HCEC 1CT (cell line): ENCODE data around the gene ARHGAP44.
"Not testable (repeated sequence)": the region's sequence is repeated elsewhere in the genome, so short reads cannot be mapped to it uniquely, and the experiment has no call there.

Source experiments
- DNase-seq: peaks from one replicate; pipeline ENCODE4 v3.0.0-alpha.2; 2017

ARHGAP44 gene

GRCh38 chr17:12815642-12816141, 26.4 kb downstream of the ARHGAP44 start:
- no peak for DNase-seq

DNA sequence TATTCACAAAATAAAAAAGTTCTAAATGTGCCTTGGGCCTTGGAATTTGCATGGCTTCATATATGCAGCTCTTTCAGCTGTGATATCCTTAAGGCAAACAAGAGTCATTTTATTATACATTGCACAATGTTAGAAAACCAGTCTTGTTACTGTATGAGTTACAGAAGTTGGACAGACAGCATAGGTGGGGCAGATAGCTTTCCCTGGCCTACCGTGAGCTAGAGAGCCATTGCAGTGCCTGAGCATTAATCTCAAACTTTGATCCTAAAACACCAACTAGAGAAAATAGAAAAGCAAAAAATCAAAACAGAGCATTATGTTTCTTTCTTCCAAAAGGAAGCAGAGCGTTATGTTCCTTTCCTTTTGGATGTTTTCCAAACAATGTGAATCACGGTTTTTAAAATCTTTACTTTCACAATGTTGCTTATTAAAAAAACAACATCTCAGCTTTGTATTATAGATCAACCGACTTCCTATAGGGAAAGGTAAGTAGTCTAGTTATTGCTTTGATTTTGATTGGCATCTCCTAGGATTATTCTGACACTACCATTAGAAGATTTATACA, 32.2 kb downstream of the ARHGAP44 start:
- DNase-seq = peak; percentile 9

- no peak for DNase-seq
Measured at GRCh38 chr17:12826431-12826830, 37.1 kb downstream of the ARHGAP44 start.

DNA sequence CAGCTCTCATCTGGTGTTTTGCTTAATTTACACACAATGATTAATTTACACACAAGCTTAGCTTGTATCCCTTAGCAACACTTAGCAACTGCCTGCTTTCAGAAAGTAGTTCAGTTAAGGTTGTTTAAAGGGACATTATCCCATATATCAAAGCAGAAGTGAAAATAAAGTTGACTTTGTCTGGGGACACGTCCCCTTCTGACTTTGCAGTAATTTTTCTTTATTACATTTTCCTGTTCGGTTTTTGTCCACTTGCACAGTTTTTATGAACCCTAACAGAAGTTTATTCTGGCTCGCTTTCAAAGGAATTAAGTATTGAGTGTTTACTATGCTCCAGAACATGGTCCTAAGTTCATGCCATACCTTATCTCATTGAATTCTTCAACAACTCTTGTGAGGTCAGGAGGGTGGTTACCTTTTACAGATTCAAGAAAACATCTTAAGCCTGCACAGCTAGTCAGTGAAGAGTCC, 41.5 kb downstream of the ARHGAP44 start:
- DNase-seq = no peak

- no peak for DNase-seq
Measured at GRCh38 chr17:12831839-12832238, 42.5 kb downstream of the ARHGAP44 start.

GRCh38 chr17:12839042-12839441, 49.7 kb downstream of the ARHGAP44 start:
- DNase-seq = no peak

DNA sequence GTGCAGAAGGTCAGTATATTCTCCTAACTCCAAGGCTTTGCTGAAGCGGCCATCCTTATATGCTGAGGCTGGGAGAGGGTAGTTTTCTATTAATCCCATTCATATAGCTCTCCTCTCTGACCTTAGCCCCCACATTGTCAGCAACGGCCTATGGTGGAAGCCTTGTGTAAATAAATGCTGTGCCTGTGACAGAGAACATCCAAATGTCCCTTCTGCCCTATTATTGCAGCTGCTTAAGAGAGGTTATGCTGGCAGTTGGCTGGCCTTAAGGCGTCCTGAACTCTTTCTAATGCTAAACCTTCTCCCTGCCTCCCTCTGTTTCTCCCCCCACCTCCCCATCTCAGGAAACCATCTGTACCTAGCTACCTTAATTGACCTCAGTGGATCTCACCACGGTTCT, 53.6 kb downstream of the ARHGAP44 start:
- no peak for DNase-seq

- no peak for DNase-seq
Measured at GRCh38 chr17:12850996-12851395, 61.7 kb downstream of the ARHGAP44 start.

DNA sequence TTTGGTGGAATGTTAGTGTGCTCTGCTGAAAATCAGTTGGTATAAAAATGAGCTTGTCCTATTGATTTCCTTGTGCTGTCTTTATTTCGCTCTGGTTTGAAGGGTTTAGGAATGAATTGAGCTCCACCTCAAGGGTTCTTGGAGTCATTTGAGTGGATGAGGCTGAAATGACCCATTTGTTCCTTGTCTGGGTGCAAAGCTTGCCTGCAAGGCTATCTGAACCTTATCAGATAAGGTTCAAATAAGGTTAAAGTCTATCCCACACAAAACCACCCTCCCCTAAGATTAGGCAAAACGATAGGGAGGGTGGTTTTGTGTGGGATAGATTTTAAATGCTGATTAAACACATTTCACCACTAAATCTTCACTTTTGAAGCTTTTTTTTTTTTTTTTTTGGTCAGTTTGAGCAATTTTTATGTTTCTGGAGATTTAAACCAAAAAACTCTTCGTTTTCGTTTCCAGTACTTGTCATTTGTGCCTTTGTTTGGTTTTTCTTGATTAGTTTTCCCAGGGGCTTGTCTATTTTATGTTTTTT, 62.7 kb downstream of the ARHGAP44 start:
- DNase-seq = no peak

GRCh38 chr17:12853921-12854320, 64.6 kb downstream of the ARHGAP44 start:
- no peak for DNase-seq

DNA sequence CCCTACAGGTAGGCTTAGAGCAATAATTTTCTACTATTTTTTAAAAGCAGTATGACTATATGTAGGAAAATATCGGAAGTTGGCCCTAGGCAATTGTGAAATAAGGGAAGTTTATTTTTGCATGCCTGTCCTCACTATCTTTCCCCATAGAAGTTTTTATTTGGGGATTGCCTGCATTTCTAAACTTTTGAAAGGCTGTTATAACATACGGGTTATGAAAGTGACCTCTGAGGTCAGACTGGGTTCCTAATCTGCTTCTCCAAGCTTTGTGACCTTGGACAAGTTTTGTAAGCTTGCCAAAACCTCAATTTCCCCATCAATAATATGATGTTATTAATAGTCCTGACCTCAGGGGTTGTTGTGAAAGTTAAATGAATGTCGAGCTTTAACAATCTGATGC, 67.1 kb downstream of the ARHGAP44 start:
- DNase-seq = no peak

GRCh38 chr17:12857592-12857991, 68.3 kb downstream of the ARHGAP44 start:
- DNase-seq = no peak

DNA sequence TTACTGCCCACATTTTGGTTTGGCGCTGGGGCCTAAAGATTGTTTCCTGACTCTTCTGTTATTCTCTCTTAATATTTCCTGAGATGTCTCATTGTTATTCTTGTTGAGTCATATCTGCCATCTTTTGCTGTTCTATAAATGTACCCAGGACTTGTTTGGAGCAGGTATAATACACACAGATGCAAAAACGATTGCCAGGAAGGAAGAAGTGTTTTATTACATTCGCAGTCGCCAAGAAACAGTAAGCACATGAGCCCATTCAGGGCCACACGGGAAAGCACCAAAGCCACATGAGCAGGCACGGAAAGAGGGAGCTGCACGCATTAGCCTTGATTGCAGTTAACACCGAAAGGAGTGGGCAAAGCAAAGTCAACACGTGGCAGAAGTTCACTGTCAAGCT, 70.2 kb downstream of the ARHGAP44 start:
- DNase-seq = no peak

DNA sequence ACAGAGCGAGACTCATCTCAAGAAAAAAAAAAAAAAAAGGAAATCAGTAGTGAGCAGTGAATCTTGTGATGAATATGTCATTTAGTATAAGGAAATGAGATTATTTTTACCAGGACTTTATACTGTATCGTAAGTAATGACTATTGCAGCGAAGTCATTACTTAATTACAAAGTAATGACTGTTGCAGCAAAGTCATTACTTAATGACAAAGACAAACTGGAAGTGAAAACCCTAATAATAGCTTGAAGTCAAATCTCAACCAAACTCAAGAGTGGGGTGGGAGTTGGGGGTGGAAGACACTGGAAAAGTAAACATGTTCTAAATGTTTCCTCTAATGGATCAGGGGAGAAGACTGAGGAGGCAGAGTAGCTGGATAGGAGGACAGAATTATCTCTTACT, 76.5 kb downstream of the ARHGAP44 start:
- DNase-seq = no peak

GRCh38 chr17:12866244-12866643, 76.9 kb downstream of the ARHGAP44 start:
- DNase-seq = no peak

DNA sequence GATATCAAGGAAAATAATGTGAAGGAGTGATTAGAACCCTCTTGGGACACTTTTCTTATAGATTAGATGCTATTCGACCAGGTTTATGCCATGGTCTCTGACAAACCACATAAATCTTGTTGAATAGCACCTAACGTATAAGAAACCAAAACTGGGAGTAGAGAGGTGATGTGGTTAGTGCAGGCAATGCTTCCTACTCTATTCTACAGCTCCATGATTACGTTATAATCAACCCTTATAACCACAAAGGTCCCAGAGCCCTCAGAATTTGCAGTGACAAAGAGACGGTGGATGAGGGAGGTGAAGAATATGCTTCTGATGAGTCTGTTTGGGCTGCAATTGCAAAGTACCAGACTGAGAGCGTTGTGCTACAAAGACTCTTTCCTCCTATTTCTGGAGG, 78.4 kb downstream of the ARHGAP44 start:
- DNase-seq = no peak

DNA sequence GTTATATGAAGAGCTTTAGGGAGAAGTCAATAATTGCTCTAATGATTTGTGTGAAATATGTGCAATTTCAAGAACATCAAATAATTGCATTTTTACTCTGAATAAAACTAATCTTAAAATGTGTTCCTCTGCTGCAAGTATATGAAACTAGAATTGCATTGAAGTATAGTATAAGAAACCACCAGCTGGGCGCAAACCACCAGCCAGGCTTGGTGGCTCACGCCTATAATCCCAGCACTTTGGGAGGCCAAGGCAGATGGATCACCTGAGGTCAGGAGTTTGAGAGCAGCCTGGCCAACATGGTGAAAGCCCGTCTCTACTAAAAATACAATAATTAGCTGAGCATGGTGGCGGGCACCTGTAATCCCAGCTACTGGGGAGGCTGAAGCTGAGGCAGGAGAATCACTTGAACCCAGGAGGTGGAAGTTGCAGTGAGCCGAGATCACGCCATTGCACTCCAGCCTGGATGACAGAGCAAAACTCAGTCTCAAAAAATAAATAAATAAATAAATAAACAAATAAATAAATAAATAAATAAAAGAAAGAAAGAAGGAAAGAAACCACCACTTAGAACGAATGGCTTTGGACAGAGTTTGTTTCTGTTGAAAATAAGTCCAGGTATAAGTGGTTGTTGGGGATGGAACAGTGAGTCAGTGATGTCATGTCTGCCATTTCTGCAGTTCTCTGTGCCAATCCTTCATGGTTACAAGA, 84.3 kb downstream of the ARHGAP44 start:
- DNase-seq = not testable (repeated sequence)

- no peak for DNase-seq
Measured at GRCh38 chr17:12877953-12878669, 88.8 kb downstream of the ARHGAP44 start.

- DNase-seq = not testable (repeated sequence)
Measured at GRCh38 chr17:12879096-12879495, 89.8 kb downstream of the ARHGAP44 start.

GRCh38 chr17:12883472-12883871, 94.2 kb downstream of the ARHGAP44 start:
- DNase-seq = no peak

- DNase-seq = no peak
Measured at GRCh38 chr17:12887088-12887487, 97.8 kb downstream of the ARHGAP44 start.

DNA sequence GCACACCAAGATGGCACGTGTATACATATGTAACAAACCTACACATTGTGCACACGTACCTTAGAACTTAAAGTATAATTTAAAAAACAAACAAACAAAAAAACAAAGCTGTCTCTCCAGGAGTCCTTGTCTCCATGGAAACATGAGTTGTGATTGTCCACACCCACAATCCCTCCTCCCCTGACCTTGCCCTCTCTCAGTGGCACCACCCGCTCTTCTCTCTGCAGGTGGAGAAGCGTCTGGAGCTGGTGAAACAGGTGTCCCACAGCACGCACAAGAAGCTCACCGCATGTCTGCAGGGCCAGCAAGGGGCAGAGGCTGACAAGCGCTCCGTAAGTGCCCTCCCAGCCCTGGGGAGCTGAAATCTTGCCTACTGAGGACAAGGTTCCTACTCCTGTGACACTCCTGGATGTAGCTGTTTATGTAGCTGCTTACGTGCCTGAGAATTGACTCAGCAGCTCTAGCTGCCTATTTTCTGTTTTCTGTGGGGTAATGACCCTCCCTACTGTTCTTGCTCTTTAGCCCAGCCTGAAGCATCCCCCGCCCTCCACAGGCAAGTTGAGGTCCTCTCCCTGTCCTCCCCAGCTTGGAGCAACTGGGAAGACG, 107.0 kb downstream of the ARHGAP44 start:
- DNase-seq = no peak

GRCh38 chr17:12898110-12898509, 108.8 kb downstream of the ARHGAP44 start:
- no peak for DNase-seq
